ENCODE data around the gene SLFN5.

GRCh38 chr17:35315971-35316370, 73.1 kb downstream of the SLFN5 start:
- no peak for TF ChIP-seq POLR2A (IDR thresholded peaks at IDR 0.05; ENCODE audit: low read depth, low read length)
- TF ChIP-seq TAF1 (IDR thresholded peaks at IDR 0.05; ENCODE audit: low read depth, low read length) = no peak
